HG03520 (cell line): ENCODE data around the gene MMS22L.

Experiments
- ATAC-seq: cut with Tn5 transposase; IDR thresholded peaks from one replicate; pipeline ENCODE4 v1.9.1; 2021; ENCODE audit warnings: mild to moderate bottlenecking, moderate library complexity; ENCODE audit not compliant: unreplicated experiment

The MMS22L gene

GRCh38 chr6:97282726-97283617 lies at the start of gene MMS22L:
Gene MMS22L (minus strand): TSS chr6:97283216. CDS start chr6:97282477, 739 bp downstream.
- ATAC-seq: peak; percentile 94

DNA sequence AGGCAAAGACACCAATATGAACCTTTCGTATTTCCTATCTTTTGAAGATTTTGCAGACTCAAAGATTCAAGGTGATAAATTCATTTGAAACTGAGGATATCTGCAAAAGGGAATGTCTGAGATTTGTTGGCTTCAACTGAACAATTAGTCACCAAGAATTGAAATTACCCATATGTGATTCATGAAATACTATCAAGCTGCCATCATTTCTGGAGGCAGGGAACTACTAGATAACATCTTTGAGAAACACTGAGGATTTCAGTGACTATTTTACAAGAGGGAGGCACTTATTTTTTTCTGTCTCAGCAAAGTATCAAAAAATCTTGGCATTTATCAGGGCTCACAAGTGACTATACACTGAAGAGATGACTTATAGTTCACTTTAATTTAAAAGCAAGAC lies 39.8 kb upstream of the MMS22L start:
- ATAC-seq: no peak

- no peak for ATAC-seq
Measured at GRCh38 chr6:97322226-97322625, 39.2 kb upstream of the MMS22L start.

GRCh38 chr6:97316978-97317377 lies 34.0 kb upstream of the MMS22L start:
- ATAC-seq: no peak

- ATAC-seq: no peak
Measured at GRCh38 chr6:97312241-97312640, 29.2 kb upstream of the MMS22L start.

DNA sequence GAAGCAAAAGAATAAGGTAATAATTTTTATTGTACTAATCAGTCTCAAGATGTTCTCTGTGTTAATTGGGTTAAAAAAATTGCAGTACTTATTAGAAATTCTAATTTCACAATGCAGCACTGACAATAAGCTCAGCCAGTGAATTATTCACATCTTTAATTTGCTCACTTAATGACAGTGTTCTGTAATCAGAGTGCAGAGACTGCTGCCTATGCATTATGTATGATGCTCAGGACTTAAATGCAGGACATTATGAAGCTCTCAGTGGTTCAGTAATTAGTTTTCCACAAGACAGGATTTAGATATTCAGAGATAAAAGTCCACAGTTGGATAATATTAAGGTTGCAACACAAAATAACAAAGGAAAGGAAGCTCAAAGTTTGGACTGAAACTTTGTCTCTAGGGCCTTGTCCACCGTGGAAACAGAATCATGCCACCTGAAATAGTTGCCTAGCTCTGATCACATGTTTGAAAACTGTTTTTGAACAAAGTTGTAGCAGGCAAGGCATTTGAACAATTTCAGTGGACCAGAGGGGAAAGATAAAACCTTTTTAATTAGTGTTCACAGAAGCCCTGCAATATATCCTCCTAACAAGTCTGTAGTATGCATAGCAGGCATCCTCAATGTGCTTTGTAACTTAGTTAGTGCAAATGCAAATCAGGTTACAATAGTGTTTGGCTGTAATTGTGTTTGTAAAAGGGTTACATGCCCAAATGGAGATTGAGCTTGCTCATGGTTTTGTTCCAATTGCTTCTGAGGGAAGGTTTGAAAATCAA lies 23.7 kb upstream of the MMS22L start:
- no peak for ATAC-seq

DNA sequence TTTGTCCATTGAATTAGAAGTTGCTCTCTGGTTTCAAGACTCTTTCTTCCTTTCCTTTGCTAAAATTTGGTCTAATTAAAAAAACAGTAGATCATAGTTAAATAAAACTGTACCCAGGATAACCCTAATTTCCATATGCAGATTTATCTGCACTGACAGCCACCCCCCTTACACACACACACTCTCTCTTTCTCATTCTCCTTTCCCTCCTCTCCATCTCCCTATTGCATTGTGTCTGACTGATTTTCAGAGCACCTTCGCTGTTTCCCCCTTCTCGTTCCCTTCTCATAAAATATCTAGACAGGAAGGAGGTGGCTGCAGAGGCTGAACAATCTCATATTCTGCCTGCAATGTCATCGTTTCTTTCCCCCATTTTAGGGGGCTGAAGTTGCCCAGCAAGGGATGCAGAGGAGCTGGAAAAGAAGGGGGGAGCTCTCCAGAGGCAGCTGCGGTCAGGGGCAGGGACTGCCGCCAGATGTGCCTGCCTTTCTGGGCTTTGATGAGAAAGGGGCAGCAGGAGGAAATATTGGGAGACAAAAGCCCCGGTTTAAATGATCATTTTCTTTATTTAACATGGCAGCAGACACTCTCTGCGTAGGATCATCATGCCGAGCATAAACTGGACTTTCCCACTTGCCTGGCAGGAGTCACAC lies 22.5 kb upstream of the MMS22L start:
- ATAC-seq: no peak

DNA sequence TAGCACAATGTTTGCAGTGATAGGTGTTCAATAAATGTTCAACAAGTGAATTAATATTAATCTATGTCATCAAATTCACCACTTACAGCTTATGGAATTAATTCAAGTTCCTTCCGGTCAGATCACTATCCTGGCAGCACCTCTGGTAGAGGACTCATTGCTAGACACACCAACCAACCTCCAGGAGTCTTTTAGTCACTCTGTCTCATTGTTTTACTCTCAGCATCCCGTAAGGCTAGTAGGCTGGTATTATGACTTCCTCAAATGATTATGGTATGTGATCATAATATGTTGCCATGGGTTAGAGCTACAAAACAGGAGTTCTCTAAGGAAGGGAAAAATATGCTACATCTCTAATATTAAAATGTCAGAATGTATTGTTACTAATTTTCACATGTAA lies 21.7 kb upstream of the MMS22L start:
- ATAC-seq: no peak

GRCh38 chr6:97294451-97294850 lies 11.4 kb upstream of the MMS22L start:
- ATAC-seq: no peak

GRCh38 chr6:97293198-97293696 lies 10.2 kb upstream of the MMS22L start:
- ATAC-seq: no peak

GRCh38 chr6:97292671-97293070 lies 9.7 kb upstream of the MMS22L start:
- no peak for ATAC-seq

GRCh38 chr6:97291896-97292295 lies 8.9 kb upstream of the MMS22L start:
- ATAC-seq: no peak

- no peak for ATAC-seq
Measured at GRCh38 chr6:97289332-97289731, 6.3 kb upstream of the MMS22L start.

GRCh38 chr6:97288188-97288587 lies 5.2 kb upstream of the MMS22L start:
- no peak for ATAC-seq

DNA sequence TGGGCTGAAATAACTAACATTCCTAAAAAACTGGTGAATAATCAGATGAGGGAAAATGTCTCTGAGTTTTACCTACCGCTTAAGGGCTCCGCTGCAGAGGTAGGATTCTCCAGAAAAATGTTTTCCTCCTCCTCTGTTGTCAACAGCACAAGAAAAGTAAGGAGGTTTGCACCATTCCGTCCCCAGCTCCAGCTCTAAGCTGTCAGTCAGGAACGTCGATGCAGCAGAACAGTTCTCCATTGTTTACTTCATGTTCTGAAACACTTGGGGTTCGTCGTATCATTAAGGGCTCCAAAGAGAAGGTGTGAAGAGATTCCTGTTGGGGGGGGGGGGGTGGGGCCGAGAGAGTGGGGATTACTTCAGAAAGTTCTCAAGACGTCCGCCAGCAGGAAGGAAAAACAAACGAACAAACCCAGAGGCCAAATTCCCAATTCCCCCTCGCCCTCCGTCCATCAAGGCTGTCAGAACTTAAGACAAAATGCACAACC lies 734 bp downstream of the MMS22L start:
- ATAC-seq: peak; percentile 0

GRCh38 chr6:97280766-97281165 lies 2.2 kb downstream of the MMS22L start:
- ATAC-seq: no peak

DNA sequence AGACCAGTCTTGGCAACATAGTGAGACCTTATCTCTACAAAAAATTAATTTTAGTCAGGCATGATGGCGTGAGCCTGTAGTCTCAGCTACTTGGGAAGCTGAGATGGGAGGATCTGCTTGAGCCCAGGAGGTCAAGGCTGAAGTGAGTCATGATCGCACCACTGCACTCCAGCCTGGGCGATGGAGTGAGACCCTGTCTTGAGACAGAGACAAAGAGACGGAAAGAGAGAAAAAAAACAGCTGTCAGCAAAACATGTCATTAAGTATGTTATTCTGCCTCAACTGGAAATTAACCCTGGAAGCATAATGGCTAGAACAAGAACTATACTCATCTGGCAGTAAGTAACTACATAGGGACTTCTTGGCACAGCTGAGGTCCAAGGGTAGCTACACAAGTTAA lies 7.2 kb downstream of the MMS22L start:
- ATAC-seq: no peak

GRCh38 chr6:97269821-97270220 lies 13.2 kb downstream of the MMS22L start:
- no peak for ATAC-seq

DNA sequence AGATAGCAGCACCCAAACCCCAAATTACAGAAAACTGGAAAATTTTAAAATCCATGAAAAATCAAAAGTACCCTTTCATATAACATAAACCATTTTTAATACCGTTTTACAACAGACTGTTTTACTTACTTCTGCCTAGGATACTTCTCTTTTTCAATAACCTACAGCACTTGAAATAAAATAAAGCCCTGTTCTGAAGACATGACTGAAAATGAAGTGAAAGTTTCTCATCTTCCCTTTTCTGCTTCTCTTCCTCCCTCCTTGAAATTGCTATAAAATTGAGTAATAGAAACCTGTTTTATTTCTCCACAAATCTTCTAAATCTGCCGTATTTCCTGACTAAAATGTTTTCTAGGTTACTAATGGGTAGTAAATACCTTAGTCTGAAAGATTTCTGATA lies 20.3 kb downstream of the MMS22L start:
- ATAC-seq: no peak

- no peak for ATAC-seq
Measured at GRCh38 chr6:97246842-97247241, 36.2 kb downstream of the MMS22L start.

DNA sequence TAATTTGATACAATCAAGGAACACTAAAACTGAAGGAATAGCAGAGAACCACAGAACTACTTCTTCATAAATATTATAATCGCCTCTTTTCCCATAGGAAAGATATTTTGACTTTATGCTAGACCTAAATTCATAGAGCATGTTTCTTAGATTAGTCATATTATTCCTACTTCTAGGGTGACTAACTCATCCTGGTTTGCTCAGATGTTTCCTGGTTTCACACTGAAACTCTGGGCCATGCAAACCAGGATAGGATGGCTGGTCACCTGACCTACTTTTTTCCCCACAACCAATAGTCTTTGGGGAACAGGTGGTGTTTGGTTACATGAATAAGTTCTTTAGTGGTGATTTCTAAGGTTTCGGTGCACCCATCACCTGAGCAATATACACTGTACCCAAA lies 42.8 kb downstream of the MMS22L start:
- ATAC-seq: no peak
